ENCODE data around the gene ZIC4.

ZIC4 gene

GRCh38 chr3:147422601-147423536, 16.5 kb upstream of the ZIC4 start:
- in situ Hi-C loops (cut with MboI; ENCODE audit: low sequenced_read_pairs, unreplicated experiment): no loop called here
- peak; percentile 18 for DNase-seq (ENCODE audit: low spot score)

DNA sequence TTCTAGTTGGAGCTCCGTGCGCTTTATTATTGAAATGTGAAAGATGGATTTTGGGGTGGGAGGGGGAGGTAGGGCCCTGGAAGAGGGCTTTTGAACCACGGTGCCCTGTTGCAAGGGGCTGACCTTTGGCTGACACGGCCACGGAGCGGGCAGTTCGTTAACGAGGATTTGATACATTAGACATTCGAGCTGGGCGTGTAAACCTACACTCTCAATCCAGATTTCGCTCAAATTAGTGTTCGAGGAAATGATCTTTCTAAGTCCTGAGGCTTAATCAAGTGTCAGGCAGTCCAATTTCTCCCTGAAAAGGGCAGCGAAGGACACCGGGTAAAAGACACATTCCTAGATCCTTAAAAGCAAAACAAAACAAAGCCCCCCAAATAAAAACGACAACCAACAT, 15.9 kb upstream of the ZIC4 start:
- in situ Hi-C loops (cut with MboI; ENCODE audit: low sequenced_read_pairs, unreplicated experiment): no loop called here
- TF ChIP-seq, protein P1, sequence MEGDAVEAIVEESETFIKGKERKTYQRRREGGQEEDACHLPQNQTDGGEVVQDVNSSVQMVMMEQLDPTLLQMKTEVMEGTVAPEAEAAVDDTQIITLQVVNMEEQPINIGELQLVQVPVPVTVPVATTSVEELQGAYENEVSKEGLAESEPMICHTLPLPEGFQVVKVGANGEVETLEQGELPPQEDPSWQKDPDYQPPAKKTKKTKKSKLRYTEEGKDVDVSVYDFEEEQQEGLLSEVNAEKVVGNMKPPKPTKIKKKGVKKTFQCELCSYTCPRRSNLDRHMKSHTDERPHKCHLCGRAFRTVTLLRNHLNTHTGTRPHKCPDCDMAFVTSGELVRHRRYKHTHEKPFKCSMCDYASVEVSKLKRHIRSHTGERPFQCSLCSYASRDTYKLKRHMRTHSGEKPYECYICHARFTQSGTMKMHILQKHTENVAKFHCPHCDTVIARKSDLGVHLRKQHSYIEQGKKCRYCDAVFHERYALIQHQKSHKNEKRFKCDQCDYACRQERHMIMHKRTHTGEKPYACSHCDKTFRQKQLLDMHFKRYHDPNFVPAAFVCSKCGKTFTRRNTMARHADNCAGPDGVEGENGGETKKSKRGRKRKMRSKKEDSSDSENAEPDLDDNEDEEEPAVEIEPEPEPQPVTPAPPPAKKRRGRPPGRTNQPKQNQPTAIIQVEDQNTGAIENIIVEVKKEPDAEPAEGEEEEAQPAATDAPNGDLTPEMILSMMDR (IDR thresholded peaks at IDR 0.05; ENCODE audit: borderline replicate concordance, control extremely low read depth, extremely low read depth, insufficient read depth, missing control alignments): no peak
- no peak for DNase-seq (ENCODE audit: low spot score)

More at GRCh38 chr3:147422601-147423536, 16.5 kb upstream of the ZIC4 start:
- TF ChIP-seq, protein P1 (IDR thresholded peaks at IDR 0.05; ENCODE audit: borderline replicate concordance, control extremely low read depth, extremely low read depth, insufficient read depth, missing control alignments): no peak

DNA sequence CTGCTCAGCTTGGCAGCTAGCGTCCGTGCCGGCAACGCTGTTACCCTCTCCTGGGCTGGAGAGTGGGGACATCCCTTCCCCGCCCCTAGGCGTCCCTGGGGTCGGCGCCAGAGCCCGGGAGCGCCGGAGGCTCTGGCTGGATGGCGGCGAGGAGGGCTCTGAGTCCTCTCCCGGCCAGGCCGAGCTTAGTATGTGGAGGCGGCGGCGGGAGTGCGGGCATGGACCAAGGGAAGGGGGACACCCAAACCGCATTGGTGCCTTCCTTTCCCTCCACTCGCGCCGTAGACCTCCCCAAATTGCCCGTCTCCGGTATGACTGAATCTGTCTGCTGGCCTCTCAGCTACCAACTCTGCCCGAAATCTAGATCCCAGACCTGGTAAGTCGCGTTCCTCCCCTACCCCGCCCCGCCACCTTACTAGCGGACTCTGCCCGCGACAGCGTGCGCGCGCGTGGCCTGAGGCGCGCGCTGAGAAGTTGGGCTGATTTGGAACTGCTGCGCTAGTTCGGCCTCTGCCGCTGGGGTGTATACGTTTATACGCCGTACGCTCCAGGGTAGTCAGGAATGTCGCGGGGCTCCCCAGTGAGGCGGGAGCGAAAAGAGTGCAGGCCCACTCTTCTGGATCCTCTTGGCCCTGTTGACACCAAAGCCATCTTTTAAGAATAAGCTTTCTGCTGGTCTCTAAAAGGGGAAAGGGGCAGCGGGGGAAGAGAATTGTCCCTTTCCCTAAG, 15.0 kb upstream of the ZIC4 start:
- peak; percentile 21 for DNase-seq (ENCODE audit: low spot score)
- in situ Hi-C loops (cut with MboI; ENCODE audit: low sequenced_read_pairs, unreplicated experiment): no loop called here
- TF ChIP-seq, protein P1 (IDR thresholded peaks at IDR 0.05; ENCODE audit: borderline replicate concordance, control extremely low read depth, extremely low read depth, insufficient read depth, missing control alignments): no peak

GRCh38 chr3:147420353-147421183, 14.2 kb upstream of the ZIC4 start:
- TF ChIP-seq, protein P1 (IDR thresholded peaks at IDR 0.05; ENCODE audit: borderline replicate concordance, control extremely low read depth, extremely low read depth, insufficient read depth, missing control alignments): no peak
- in situ Hi-C loops (cut with MboI; ENCODE audit: low sequenced_read_pairs, unreplicated experiment): no loop called here
- DNase-seq (ENCODE audit: low spot score): no peak

- in situ Hi-C loops (cut with MboI; ENCODE audit: low sequenced_read_pairs, unreplicated experiment): no loop called here
- TF ChIP-seq, protein P1 (IDR thresholded peaks at IDR 0.05; ENCODE audit: borderline replicate concordance, control extremely low read depth, extremely low read depth, insufficient read depth, missing control alignments): no peak
- no peak for DNase-seq (ENCODE audit: low spot score)
Measured at GRCh38 chr3:147419781-147420224, 13.5 kb upstream of the ZIC4 start.
